Neuronal stem cell (in vitro differentiated cells): ENCODE results near the gene EPHB6.

Source experiments
- DNase-seq: peaks from one replicate; pipeline ENCODE4 v3.0.0-alpha.2; 2013; ENCODE audit warnings: low spot score
- H2AFZ ChIP-seq: one replicate; pipeline ENCODE4 v1.6.1; 2013; ENCODE audit warnings: mild to moderate bottlenecking, low read length, inconsistent platforms
- H2AK5ac ChIP-seq: 2 replicates; pipeline ENCODE4 v1.6.1; 2013; ENCODE audit warnings: low read depth, mild to moderate bottlenecking, inconsistent platforms, low read length, moderate library complexity, mixed read lengths
- H2BK120ac ChIP-seq: 2 replicates; pipeline ENCODE4 v1.6.1; 2013; ENCODE audit warnings: low read depth, mild to moderate bottlenecking, inconsistent platforms, low read length, moderate library complexity, mixed read lengths
- H2BK12ac ChIP-seq: one replicate; pipeline ENCODE4 v1.6.1; 2013; ENCODE audit warnings: low read length, inconsistent platforms
- H2BK15ac ChIP-seq: 2 replicates; pipeline ENCODE4 v1.6.1; 2013; ENCODE audit warnings: mild to moderate bottlenecking, low read length, inconsistent platforms, mixed read lengths
- H2BK5ac ChIP-seq: one replicate; pipeline ENCODE4 v1.6.1; 2013; ENCODE audit warnings: inconsistent platforms, mild to moderate bottlenecking, low read length, moderate library complexity
- H3K14ac ChIP-seq: one replicate; pipeline ENCODE4 v1.6.1; 2013; ENCODE audit warnings: low read length, inconsistent platforms
- H3K18ac ChIP-seq: 2 replicates; pipeline ENCODE4 v1.6.1; 2013; ENCODE audit warnings: low read length, inconsistent platforms
- H3K23ac ChIP-seq: 2 replicates; pipeline ENCODE4 v1.6.1; 2013; ENCODE audit warnings: low read depth, mild to moderate bottlenecking, mixed read lengths, low read length, inconsistent platforms; ENCODE audit not compliant: poor library complexity
- H3K27ac ChIP-seq: replicated peaks from 3 replicates; pipeline ENCODE4 v1.5.1; 2013; ENCODE audit warnings: low read length, inconsistent platforms
- H3K27me3 ChIP-seq, 3 experiments: 2 replicates each; pipeline ENCODE4 v1.6.1; 2013; ENCODE audit warnings: low read length in 3 of 3, mild to moderate bottlenecking in 2 of 3, inconsistent platforms in 1 of 3, low read depth in 1 of 3, mixed read lengths in 1 of 3, moderate library complexity in 1 of 3; ENCODE audit not compliant: control insufficient read depth in 3 of 3, insufficient read depth in 3 of 3
- H3K36me3 ChIP-seq, 2 donors: replicated peaks in 1 of 2; 2 replicates each; pipeline ENCODE4 v1.6.1; 2013; ENCODE audit warnings: low read length in 2 of 2; ENCODE audit not compliant: control insufficient read depth in 2 of 2, insufficient read depth in 2 of 2
- H3K4ac ChIP-seq: 2 replicates; pipeline ENCODE4 v1.6.1; 2013; ENCODE audit warnings: inconsistent platforms, mild to moderate bottlenecking, low read length, moderate library complexity
- H3K4me1 ChIP-seq, 2 donors: 1 replicate in 1 of 2; 2 replicates in 1 of 2; pipeline ENCODE4 v1.6.1; 2013; ENCODE audit warnings: low read length in 2 of 2, low read depth in 1 of 2; ENCODE audit not compliant: control insufficient read depth in 2 of 2, insufficient read depth in 1 of 2
- H3K4me2 ChIP-seq: one replicate; pipeline ENCODE4 v1.6.1; 2013; ENCODE audit warnings: mild to moderate bottlenecking, low read length, inconsistent platforms; ENCODE audit not compliant: insufficient read depth, poor library complexity, severe bottlenecking
- H3K4me3 ChIP-seq, 2 donors: 2 replicates each; pipeline ENCODE4 v1.5.1; 2013; ENCODE audit warnings: low read length in 2 of 2, mild to moderate bottlenecking in 2 of 2, inconsistent platforms in 1 of 2, moderate library complexity in 1 of 2
- H3K79me1 ChIP-seq: one replicate; pipeline ENCODE4 v1.6.1; 2013; ENCODE audit warnings: low read depth, mild to moderate bottlenecking, inconsistent platforms, low read length, moderate library complexity
- H3K9ac ChIP-seq: one replicate; pipeline ENCODE4 v1.6.1; 2013; ENCODE audit warnings: mild to moderate bottlenecking, low read depth, low read length, inconsistent platforms; ENCODE audit not compliant: poor library complexity
- H3K9me3 ChIP-seq, 2 donors: replicated peaks in 1 of 2; 2 replicates each; pipeline versions ENCODE3 to v1.6.1; 2013; ENCODE audit warnings: low read length in 2 of 2, mild to moderate bottlenecking in 2 of 2, inconsistent platforms in 1 of 2, low read depth in 1 of 2, mixed read lengths in 1 of 2, moderate library complexity in 1 of 2; ENCODE audit not compliant: control insufficient read depth in 2 of 2, insufficient read depth in 1 of 2
- H4K8ac ChIP-seq: one replicate; pipeline ENCODE4 v1.6.1; 2013; ENCODE audit warnings: low read depth, mild to moderate bottlenecking, inconsistent platforms, low read length, moderate library complexity
- H4K91ac ChIP-seq: one replicate; pipeline ENCODE4 v1.6.1; 2013; ENCODE audit warnings: low read length, low read depth, mild to moderate bottlenecking, inconsistent platforms; ENCODE audit not compliant: poor library complexity
- whole genome bisulfite sequencing, 2 donors: extraction: QIAGEN DNeasy Blood & Tissue Kit; methylation state at CpG; one replicate each; pipeline ENCODE4 v1.1.7; 2013; ENCODE audit warnings: missing lambda C conversion rate in 2 of 2, mixed read lengths in 1 of 2; ENCODE audit not compliant: insufficient read length in 2 of 2, insufficient replicate concordance in 1 of 2; ENCODE audit errors: extremely low coverage in 2 of 2; 5-methylcytosine and 5-hydroxymethylcytosine counted together

Gene EPHB6

GRCh38 chr7:142813699-142814098 is 41.2 kb upstream of the EPHB6 start:
- no peaks in the 10 kb centered on the region for H3K79me1 ChIP-seq
- no peaks in the 10 kb centered on the region for H3K9me3 ChIP-seq
- no peak overlapping the region for H3K14ac ChIP-seq
- H3K4me3 ChIP-seq, result no peak overlapping the region
- no peaks in the 10 kb centered on the region for H3K4me1 ChIP-seq
- no peak overlapping the region for H3K27ac ChIP-seq
- H2AFZ ChIP-seq, result no peak overlapping the region
- H2BK12ac ChIP-seq, result no peak overlapping the region
- H2BK120ac ChIP-seq, result no peak overlapping the region
- no peak overlapping the region for H2BK15ac ChIP-seq
- no CpG with 5 or more reads among the region's 1 CpG for WGBS, 2 donors
- no peak overlapping the region for H4K8ac ChIP-seq
- no peak overlapping the region for H2AK5ac ChIP-seq
- no peak overlapping the region for H3K18ac ChIP-seq
- H3K9ac ChIP-seq, result no peak overlapping the region
- no peak overlapping the region for H2BK5ac ChIP-seq
- no peak overlapping the region for H3K23ac ChIP-seq
- H3K4me2 ChIP-seq, result no peak overlapping the region
- H3K4ac ChIP-seq, result no peak overlapping the region
- DNase-seq, result no peak
- no peaks in the 10 kb centered on the region for H3K36me3 ChIP-seq
- no peak overlapping the region for H4K91ac ChIP-seq
- no peaks in the 10 kb centered on the region for H3K27me3 ChIP-seq

- WGBS, 2 donors, result no CpG with 5 or more reads among the region's 2 CpGs
- no peak overlapping the region for H3K9ac ChIP-seq
- H2BK120ac ChIP-seq, result no peak overlapping the region
- H3K36me3 ChIP-seq, result no peaks in the 10 kb centered on the region
- no peaks in the 10 kb centered on the region for H3K27me3 ChIP-seq
- DNase-seq, result no peak
- H3K4ac ChIP-seq, result no peak overlapping the region
- no peak overlapping the region for H3K23ac ChIP-seq
- no peak overlapping the region for H3K4me2 ChIP-seq
- H2BK15ac ChIP-seq, result no peak overlapping the region
- no peak overlapping the region for H2BK5ac ChIP-seq
- H2BK12ac ChIP-seq, result no peak overlapping the region
- H2AK5ac ChIP-seq, result no peak overlapping the region
- no peak overlapping the region for H4K91ac ChIP-seq
- no peaks in the 10 kb centered on the region for H3K9me3 ChIP-seq
- H3K79me1 ChIP-seq, result no peaks in the 10 kb centered on the region
- no peak overlapping the region for H4K8ac ChIP-seq
- no peaks in the 10 kb centered on the region for H3K4me1 ChIP-seq
- H3K27ac ChIP-seq, result no peak overlapping the region
- no peak overlapping the region for H3K18ac ChIP-seq
- H3K4me3 ChIP-seq, result no peak overlapping the region
- no peak overlapping the region for H2AFZ ChIP-seq
- H3K14ac ChIP-seq, result no peak overlapping the region
These were observed 40.4 kb upstream of the EPHB6 start for GRCh38 chr7:142814451-142814850.

DNA sequence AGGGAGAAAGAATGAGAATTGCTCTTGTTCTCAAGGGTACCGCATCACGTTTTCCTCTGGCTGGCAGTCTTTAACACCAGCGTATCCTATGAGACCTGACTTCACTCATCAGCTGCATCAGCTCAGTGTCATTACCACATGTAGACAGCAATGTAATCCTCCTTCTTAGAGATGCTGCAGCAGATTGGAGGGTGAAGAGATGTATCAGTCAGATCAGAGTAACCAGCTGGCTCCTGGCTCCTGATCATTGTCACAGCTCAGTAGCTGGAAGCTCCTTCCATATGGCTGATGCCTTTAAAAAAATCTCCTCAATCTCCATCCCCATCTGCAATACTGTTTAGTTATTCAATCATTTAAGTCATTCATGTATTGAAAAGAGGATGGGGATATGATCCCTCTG is 39.7 kb upstream of the EPHB6 start:
- DNase-seq, result no peak
- no peak overlapping the region for H3K9ac ChIP-seq

GRCh38 chr7:142817506-142817905 is 37.4 kb upstream of the EPHB6 start:
- Histone ChIP-seq H2BK120ac (no peak overlapping the region), H3K14ac (no peak overlapping the region), H3K79me1 (no peaks in the 10 kb centered on the region), H3K27me3 (no peaks in the 10 kb centered on the region), H2BK15ac (no peak overlapping the region), H3K4me2 (no peak overlapping the region), H3K27ac (no peak overlapping the region), H3K9ac (no peak overlapping the region), H3K4me3 (no peak overlapping the region), H2BK5ac (no peak overlapping the region), H3K4ac (no peak overlapping the region), H3K23ac (no peak overlapping the region), H2BK12ac (no peak overlapping the region), H3K18ac (no peak overlapping the region), H4K91ac (no peak overlapping the region), H3K36me3 (no peaks in the 10 kb centered on the region), H2AFZ (no peak overlapping the region), H3K9me3 (no peaks in the 10 kb centered on the region), H4K8ac (no peak overlapping the region), H3K4me1 (no peaks in the 10 kb centered on the region), H2AK5ac (no peak overlapping the region)
- no peak for DNase-seq
- no CpG with 5 or more reads among the region's 2 CpGs for WGBS, 2 donors

More for the DNA sequence above, 39.7 kb upstream of the EPHB6 start:
- H3K4me2 ChIP-seq, result no peak overlapping the region
- H3K79me1 ChIP-seq, result no peaks in the 10 kb centered on the region
- no peak overlapping the region for H2BK15ac ChIP-seq
- no peak overlapping the region for H3K23ac ChIP-seq
- H3K36me3 ChIP-seq, result no peaks in the 10 kb centered on the region
- H3K14ac ChIP-seq, result no peak overlapping the region
- no peak overlapping the region for H3K18ac ChIP-seq
- WGBS, 2 donors, result no CpG with 5 or more reads among the region's 3 CpGs
- H3K27ac ChIP-seq, result no peak overlapping the region
- no peak overlapping the region for H3K4me3 ChIP-seq
- no peaks in the 10 kb centered on the region for H3K9me3 ChIP-seq
- H2BK12ac ChIP-seq, result no peak overlapping the region
- H3K27me3 ChIP-seq, result no peaks in the 10 kb centered on the region
- no peak overlapping the region for H3K4ac ChIP-seq
- no peak overlapping the region for H2BK5ac ChIP-seq
- H2BK120ac ChIP-seq, result no peak overlapping the region
- H4K8ac ChIP-seq, result no peak overlapping the region
- no peaks in the 10 kb centered on the region for H3K4me1 ChIP-seq
- H2AK5ac ChIP-seq, result no peak overlapping the region
- H4K91ac ChIP-seq, result no peak overlapping the region
- no peak overlapping the region for H2AFZ ChIP-seq
